GM23338 (cell line): Measurements from ENCODE around the gene RNF214. TPM values are rescaled to one million over a fixed set of nuclear protein-coding genes. Genes with fewer than 3 reads are reported as not detected.

Experiments used
- ATAC-seq: fragments of 200-7000 bp; cut with Tn5 transposase; 3 replicates; pipeline ENCODE4 v1.9.1; 2020
- DNase-seq: peaks from one replicate; pipeline ENCODE4 v3.0.0-alpha.2; 2015; ENCODE audit warnings: low spot score
- H2AFZ ChIP-seq: fragments of 200-600 bp; sonication (generic); 2 replicates; pipeline ENCODE4 v1.8.0; 2016; ENCODE audit warnings: antibody characterized with exemption, mild to moderate bottlenecking, moderate library complexity
- H3F3A ChIP-seq: fragments of 200-600 bp; sonication (generic); replicated peaks from 2 replicates; pipeline ENCODE4 v1.8.0; 2017; ENCODE audit warnings: antibody characterized with exemption, mixed run types, low read depth
- H3K27ac ChIP-seq: fragments of 200-600 bp; sonication (generic); 2 replicates; pipeline ENCODE4 v1.6.1; 2016; ENCODE audit warnings: low read depth
- H3K27me3 ChIP-seq: fragments of 200-600 bp; sonication (generic); 2 replicates; pipeline ENCODE4 v1.8.0; 2016; ENCODE audit warnings: mild to moderate bottlenecking, mixed run types, moderate library complexity; ENCODE audit not compliant: insufficient read depth
- H3K36me3 ChIP-seq: fragments of 200-600 bp; sonication (generic); 2 replicates; pipeline ENCODE4 v1.8.0; 2016; ENCODE audit warnings: mild to moderate bottlenecking; ENCODE audit not compliant: insufficient read depth
- H3K4me1 ChIP-seq: fragments of 200-600 bp; sonication (generic); 2 replicates; pipeline ENCODE4 v1.8.0; 2016; ENCODE audit warnings: mild to moderate bottlenecking, moderate library complexity; ENCODE audit not compliant: insufficient read depth
- H3K4me2 ChIP-seq: fragments of 200-600 bp; sonication (generic); 2 replicates; pipeline ENCODE4 v1.7.1; 2017; ENCODE audit warnings: mixed run types
- H3K4me3 ChIP-seq: fragments of 200-600 bp; sonication (generic); 2 replicates; pipeline ENCODE4 v1.6.1; 2016; ENCODE audit warnings: mixed run types
- H3K79me2 ChIP-seq: fragments of 200-600 bp; sonication (generic); replicated peaks from 2 replicates; pipeline ENCODE4 v1.8.0; 2017; ENCODE audit warnings: mild to moderate bottlenecking; ENCODE audit not compliant: insufficient read depth
- H3K9me2 ChIP-seq: fragments of 200-600 bp; sonication (generic); 2 replicates; pipeline ENCODE4 v1.8.0; 2017; ENCODE audit not compliant: insufficient read depth
- H4K20me1 ChIP-seq: fragments of 200-600 bp; sonication (generic); replicated peaks from 2 replicates; pipeline ENCODE4 v1.8.0; 2017; ENCODE audit warnings: mild to moderate bottlenecking; ENCODE audit not compliant: insufficient read depth
- H3K27ac Mint-ChIP-seq: 2 replicates; pipeline ENCODE4 v1.8.0; 2020; ENCODE audit warnings: inconsistent platforms, mild to moderate bottlenecking, moderate library complexity, mixed read lengths
- H3K27me3 Mint-ChIP-seq: 3 replicates; pipeline ENCODE4 v1.8.0; 2022; ENCODE audit warnings: low read depth, mild to moderate bottlenecking, moderate library complexity, mixed read lengths, inconsistent platforms; ENCODE audit not compliant: insufficient read depth, poor library complexity
- H3K36me3 Mint-ChIP-seq: 3 replicates; pipeline ENCODE4 v1.8.0; 2021; ENCODE audit warnings: low read depth, mild to moderate bottlenecking, inconsistent platforms, moderate library complexity, mixed read lengths
- H3K4me1 Mint-ChIP-seq: 3 replicates; pipeline ENCODE4 v1.8.0; 2020; ENCODE audit warnings: mild to moderate bottlenecking, inconsistent platforms, mixed read lengths
- H3K4me3 Mint-ChIP-seq: 3 replicates; pipeline ENCODE4 v1.8.0; 2021; ENCODE audit warnings: moderate library complexity, mild to moderate bottlenecking, inconsistent platforms, mixed read lengths
- H3K9me3 Mint-ChIP-seq: 3 replicates; pipeline ENCODE4 v1.8.0; 2020; ENCODE audit warnings: moderate library complexity, mild to moderate bottlenecking, inconsistent platforms, mixed read lengths
- CREB1 ChIP-seq: fragments of 250-450 bp; sonication (Bioruptor Pico); IDR thresholded peaks from 2 replicates; pipeline ENCODE4 v1.5.0; 2020; ENCODE audit warnings: low read depth, mild to moderate bottlenecking, moderate library complexity
- EZH2 ChIP-seq: fragments of 200-600 bp; sonication (generic); IDR thresholded peaks from one replicate; pipeline ENCODE4 v1.8.0; 2017; ENCODE audit warnings: antibody characterized with exemption, mild to moderate bottlenecking, low read depth; ENCODE audit not compliant: unreplicated experiment
- EZH2phosphoT487 ChIP-seq: fragments of 200-600 bp; sonication (generic); IDR thresholded peaks from one replicate; pipeline ENCODE4 v1.8.1; 2018; ENCODE audit warnings: antibody characterized with exemption; ENCODE audit not compliant: unreplicated experiment
- JUNB ChIP-seq: IDR thresholded peaks from one replicate; pipeline ENCODE4 v1.6.1; 2016; ENCODE audit warnings: antibody characterized with exemption; ENCODE audit not compliant: unreplicated experiment
- NANOG ChIP-seq: IDR thresholded peaks from 2 replicates; pipeline ENCODE4 v1.6.1; 2016; ENCODE audit warnings: antibody characterized with exemption, borderline replicate concordance
- POLR2AphosphoS5 ChIP-seq: IDR thresholded peaks from 2 replicates; pipeline ENCODE4 v1.6.1; 2016; ENCODE audit warnings: antibody characterized with exemption, low read depth
- STAT1 ChIP-seq: IDR thresholded peaks from one replicate; pipeline ENCODE4 v1.6.1; 2016; ENCODE audit warnings: antibody characterized with exemption; ENCODE audit not compliant: unreplicated experiment
- ZNF114 ChIP-seq: fragments of 250-450 bp; sonication (Bioruptor Pico); IDR thresholded peaks from 2 replicates; pipeline ENCODE4 v1.5.0; 2020; ENCODE audit warnings: mild to moderate bottlenecking, moderate library complexity
- ZNF331 ChIP-seq: fragments of 250-450 bp; sonication (Bioruptor Pico); IDR thresholded peaks from 2 replicates; pipeline ENCODE4 v1.5.0; 2020; ENCODE audit warnings: low read depth, mild to moderate bottlenecking, moderate library complexity
- polyA plus RNA-seq: library from polyadenylated mRNA; unstranded; fragments of >200 nt; fragmentation: Nextera tagmentation; extraction: Ambion mirVana; gene quantifications from 2 replicates; pipeline ENCODE4 v1.2.1, GENCODE V29; 2016
- total RNA-seq: library from RNA; depleted of rRNA; stranded (reverse); fragments of >200 nt; shearing (Covaris generic); gene quantifications from 2 replicates; pipeline ENCODE4 v1.2.3, GENCODE V29; 2014
- TF ChIP-seq, protein P1 (sequence below): IDR thresholded peaks from one replicate; pipeline ENCODE4 v1.6.1; 2018; ENCODE audit warnings: antibody characterized with exemption; ENCODE audit not compliant: unreplicated experiment
- TF ChIP-seq, protein P2 (sequence below), 2 experiments: fragments of 200-600 bp in 1 of 2; sonication (generic) in 1 of 2; conservative IDR thresholded peaks; 2 replicates each; pipeline versions ENCODE4 v1.5.1 to v1.6.1; 2016 to 2017; ENCODE audit warnings: antibody characterized with exemption in 2 of 2, low read depth in 2 of 2, mild to moderate bottlenecking in 2 of 2, moderate library complexity in 1 of 2
- TF ChIP-seq, protein P3 (sequence below): IDR thresholded peaks from 2 replicates; pipeline ENCODE4 v1.6.1; 2016; ENCODE audit warnings: antibody characterized with exemption
- TF ChIP-seq, protein P4 (sequence below): fragments of 250-450 bp; sonication (Bioruptor Pico); IDR thresholded peaks from 2 replicates; pipeline ENCODE4 v1.5.0; 2020; ENCODE audit warnings: mild to moderate bottlenecking, moderate library complexity

Gene RNF214
- total and polyA plus RNA-seq, 2 experiments from 2014 or later = 19.4 to 28.4 TPM

DNA sequence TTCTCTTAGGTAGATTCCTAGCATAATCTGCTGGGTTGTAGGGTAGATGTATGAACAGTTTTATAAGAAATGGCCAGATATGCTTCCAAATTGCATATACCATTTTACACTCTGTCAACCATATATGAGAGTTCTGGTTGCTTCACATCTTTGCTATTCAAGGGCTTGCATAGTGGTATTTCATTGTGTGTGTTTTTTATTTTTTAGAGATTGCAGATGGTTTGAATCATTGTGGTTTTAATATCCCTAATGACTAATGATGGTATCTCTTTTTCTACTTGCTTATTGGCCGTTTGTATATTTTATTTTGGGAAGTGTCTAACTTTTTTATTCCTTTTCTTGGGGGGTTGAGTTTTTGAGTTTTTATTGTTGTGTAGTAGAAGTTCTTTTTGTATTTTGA, 26.9 kb downstream of the RNF214 start:
- no peaks in the 10 kb centered on the region for H3K9me3 Mint-ChIP-seq
- Histone ChIP-seq H3K36me3 (no peaks in the 10 kb centered on the region), H3K79me2 (no peaks in the 10 kb centered on the region), H3K4me3 (no peak overlapping the region), H3K9me2 (no peaks in the 10 kb centered on the region), H3K27me3 (no peaks in the 10 kb centered on the region), H2AFZ (no peak overlapping the region), H3K4me1 (no peaks in the 10 kb centered on the region), H3F3A (no peaks in the 10 kb centered on the region), H3K4me2 (no peak overlapping the region), H3K27ac (no peak overlapping the region), H4K20me1 (0 out of 2 replicates have a peak, but pooled peaks cover 5% of the 10 kb centered on the region)
- H3K27ac Mint-ChIP-seq = no peak overlapping the region
- peaks cover 20% of the 10 kb centered on the region for H3K36me3 Mint-ChIP-seq
- DNase-seq (no peak), ATAC-seq (no peak)
- no peaks in the 10 kb centered on the region for H3K27me3 Mint-ChIP-seq
- no peaks in the 10 kb centered on the region for H3K4me1 Mint-ChIP-seq
- H3K4me3 Mint-ChIP-seq = no peak overlapping the region
- TF ChIP-seq POLR2AphosphoS5 (no peak), EZH2phosphoT487 (no peak), ZNF331 (CRISPR knock-in tag) (no peak), STAT1 (no peak), CREB1 (CRISPR knock-in tag) (no peak), ZNF114 (CRISPR knock-in tag) (no peak), JUNB (no peak), NANOG (no peak), EZH2 (no peak)
- TF ChIP-seq, protein P1, sequence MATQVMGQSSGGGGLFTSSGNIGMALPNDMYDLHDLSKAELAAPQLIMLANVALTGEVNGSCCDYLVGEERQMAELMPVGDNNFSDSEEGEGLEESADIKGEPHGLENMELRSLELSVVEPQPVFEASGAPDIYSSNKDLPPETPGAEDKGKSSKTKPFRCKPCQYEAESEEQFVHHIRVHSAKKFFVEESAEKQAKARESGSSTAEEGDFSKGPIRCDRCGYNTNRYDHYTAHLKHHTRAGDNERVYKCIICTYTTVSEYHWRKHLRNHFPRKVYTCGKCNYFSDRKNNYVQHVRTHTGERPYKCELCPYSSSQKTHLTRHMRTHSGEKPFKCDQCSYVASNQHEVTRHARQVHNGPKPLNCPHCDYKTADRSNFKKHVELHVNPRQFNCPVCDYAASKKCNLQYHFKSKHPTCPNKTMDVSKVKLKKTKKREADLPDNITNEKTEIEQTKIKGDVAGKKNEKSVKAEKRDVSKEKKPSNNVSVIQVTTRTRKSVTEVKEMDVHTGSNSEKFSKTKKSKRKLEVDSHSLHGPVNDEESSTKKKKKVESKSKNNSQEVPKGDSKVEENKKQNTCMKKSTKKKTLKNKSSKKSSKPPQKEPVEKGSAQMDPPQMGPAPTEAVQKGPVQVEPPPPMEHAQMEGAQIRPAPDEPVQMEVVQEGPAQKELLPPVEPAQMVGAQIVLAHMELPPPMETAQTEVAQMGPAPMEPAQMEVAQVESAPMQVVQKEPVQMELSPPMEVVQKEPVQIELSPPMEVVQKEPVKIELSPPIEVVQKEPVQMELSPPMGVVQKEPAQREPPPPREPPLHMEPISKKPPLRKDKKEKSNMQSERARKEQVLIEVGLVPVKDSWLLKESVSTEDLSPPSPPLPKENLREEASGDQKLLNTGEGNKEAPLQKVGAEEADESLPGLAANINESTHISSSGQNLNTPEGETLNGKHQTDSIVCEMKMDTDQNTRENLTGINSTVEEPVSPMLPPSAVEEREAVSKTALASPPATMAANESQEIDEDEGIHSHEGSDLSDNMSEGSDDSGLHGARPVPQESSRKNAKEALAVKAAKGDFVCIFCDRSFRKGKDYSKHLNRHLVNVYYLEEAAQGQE = no peak
- TF ChIP-seq, protein P2, sequence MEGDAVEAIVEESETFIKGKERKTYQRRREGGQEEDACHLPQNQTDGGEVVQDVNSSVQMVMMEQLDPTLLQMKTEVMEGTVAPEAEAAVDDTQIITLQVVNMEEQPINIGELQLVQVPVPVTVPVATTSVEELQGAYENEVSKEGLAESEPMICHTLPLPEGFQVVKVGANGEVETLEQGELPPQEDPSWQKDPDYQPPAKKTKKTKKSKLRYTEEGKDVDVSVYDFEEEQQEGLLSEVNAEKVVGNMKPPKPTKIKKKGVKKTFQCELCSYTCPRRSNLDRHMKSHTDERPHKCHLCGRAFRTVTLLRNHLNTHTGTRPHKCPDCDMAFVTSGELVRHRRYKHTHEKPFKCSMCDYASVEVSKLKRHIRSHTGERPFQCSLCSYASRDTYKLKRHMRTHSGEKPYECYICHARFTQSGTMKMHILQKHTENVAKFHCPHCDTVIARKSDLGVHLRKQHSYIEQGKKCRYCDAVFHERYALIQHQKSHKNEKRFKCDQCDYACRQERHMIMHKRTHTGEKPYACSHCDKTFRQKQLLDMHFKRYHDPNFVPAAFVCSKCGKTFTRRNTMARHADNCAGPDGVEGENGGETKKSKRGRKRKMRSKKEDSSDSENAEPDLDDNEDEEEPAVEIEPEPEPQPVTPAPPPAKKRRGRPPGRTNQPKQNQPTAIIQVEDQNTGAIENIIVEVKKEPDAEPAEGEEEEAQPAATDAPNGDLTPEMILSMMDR (conservative IDR thresholded peaks at IDR 0.05; ENCODE audit: low read depth in 2 of 2) = no peak
- TF ChIP-seq, protein P3, sequence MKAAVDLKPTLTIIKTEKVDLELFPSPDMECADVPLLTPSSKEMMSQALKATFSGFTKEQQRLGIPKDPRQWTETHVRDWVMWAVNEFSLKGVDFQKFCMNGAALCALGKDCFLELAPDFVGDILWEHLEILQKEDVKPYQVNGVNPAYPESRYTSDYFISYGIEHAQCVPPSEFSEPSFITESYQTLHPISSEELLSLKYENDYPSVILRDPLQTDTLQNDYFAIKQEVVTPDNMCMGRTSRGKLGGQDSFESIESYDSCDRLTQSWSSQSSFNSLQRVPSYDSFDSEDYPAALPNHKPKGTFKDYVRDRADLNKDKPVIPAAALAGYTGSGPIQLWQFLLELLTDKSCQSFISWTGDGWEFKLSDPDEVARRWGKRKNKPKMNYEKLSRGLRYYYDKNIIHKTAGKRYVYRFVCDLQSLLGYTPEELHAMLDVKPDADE = no peak
- TF ChIP-seq, protein P4, sequence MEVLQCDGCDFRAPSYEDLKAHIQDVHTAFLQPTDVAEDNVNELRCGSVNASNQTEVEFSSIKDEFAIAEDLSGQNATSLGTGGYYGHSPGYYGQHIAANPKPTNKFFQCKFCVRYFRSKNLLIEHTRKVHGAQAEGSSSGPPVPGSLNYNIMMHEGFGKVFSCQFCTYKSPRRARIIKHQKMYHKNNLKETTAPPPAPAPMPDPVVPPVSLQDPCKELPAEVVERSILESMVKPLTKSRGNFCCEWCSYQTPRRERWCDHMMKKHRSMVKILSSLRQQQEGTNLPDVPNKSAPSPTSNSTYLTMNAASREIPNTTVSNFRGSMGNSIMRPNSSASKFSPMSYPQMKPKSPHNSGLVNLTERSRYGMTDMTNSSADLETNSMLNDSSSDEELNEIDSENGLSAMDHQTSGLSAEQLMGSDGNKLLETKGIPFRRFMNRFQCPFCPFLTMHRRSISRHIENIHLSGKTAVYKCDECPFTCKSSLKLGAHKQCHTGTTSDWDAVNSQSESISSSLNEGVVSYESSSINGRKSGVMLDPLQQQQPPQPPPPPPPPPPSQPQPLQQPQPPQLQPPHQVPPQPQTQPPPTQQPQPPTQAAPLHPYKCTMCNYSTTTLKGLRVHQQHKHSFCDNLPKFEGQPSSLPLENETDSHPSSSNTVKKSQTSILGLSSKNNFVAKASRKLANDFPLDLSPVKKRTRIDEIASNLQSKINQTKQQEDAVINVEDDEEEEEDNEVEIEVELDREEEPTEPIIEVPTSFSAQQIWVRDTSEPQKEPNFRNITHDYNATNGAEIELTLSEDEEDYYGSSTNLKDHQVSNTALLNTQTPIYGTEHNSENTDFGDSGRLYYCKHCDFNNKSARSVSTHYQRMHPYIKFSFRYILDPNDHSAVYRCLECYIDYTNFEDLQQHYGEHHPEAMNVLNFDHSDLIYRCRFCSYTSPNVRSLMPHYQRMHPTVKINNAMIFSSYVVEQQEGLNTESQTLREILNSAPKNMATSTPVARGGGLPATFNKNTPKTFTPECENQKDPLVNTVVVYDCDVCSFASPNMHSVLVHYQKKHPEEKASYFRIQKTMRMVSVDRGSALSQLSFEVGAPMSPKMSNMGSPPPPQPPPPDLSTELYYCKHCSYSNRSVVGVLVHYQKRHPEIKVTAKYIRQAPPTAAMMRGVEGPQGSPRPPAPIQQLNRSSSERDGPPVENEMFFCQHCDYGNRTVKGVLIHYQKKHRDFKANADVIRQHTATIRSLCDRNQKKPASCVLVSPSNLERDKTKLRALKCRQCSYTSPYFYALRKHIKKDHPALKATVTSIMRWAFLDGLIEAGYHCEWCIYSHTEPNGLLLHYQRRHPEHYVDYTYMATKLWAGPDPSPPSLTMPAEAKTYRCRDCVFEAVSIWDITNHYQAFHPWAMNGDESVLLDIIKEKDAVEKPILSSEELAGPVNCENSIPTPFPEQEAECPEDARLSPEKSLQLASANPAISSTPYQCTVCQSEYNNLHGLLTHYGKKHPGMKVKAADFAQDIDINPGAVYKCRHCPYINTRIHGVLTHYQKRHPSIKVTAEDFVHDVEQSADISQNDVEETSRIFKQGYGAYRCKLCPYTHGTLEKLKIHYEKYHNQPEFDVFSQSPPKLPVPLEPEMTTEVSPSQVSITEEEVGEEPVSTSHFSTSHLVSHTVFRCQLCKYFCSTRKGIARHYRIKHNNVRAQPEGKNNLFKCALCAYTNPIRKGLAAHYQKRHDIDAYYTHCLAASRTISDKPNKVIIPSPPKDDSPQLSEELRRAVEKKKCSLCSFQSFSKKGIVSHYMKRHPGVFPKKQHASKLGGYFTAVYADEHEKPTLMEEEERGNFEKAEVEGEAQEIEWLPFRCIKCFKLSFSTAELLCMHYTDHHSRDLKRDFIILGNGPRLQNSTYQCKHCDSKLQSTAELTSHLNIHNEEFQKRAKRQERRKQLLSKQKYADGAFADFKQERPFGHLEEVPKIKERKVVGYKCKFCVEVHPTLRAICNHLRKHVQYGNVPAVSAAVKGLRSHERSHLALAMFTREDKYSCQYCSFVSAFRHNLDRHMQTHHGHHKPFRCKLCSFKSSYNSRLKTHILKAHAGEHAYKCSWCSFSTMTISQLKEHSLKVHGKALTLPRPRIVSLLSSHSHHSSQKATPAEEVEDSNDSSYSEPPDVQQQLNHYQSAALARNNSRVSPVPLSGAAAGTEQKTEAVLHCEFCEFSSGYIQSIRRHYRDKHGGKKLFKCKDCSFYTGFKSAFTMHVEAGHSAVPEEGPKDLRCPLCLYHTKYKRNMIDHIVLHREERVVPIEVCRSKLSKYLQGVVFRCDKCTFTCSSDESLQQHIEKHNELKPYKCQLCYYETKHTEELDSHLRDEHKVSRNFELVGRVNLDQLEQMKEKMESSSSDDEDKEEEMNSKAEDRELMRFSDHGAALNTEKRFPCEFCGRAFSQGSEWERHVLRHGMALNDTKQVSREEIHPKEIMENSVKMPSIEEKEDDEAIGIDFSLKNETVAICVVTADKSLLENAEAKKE (CRISPR knock-in tag) = no peak
